GM12875 (cell line): ENCODE data around the gene CDKL1.

Experiments
- H3K4me3 ChIP-seq: one replicate; pipeline ENCODE4 v1.5.1; 2011; ENCODE audit warnings: low read depth, low read length, control low read depth
- TF ChIP-seq, protein P1 (sequence below): IDR thresholded peaks from 2 replicates; pipeline ENCODE4 v1.5.1; 2011; ENCODE audit warnings: low read depth, mild to moderate bottlenecking, control low read depth, inconsistent platforms, low read length, moderate library complexity, borderline replicate concordance; ENCODE audit not compliant: insufficient read depth

Gene CDKL1

DNA sequence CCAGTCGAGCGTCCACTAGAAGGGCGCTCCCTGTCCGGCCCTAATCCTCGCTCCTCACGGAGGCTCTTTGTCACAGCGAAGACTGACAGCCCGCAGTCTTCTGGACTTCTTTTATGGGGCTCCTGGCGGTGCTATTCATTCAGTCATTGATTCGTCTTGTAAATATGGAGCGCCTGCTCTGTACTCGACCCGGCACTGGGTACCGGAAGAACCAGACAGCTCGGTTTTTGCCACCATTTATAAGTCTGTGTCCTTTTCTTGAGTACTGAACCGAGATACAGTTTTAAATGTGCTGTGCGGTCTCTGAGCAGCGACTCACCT is 84.0 kb downstream of the CDKL1 start:
- peak overlapping the region; percentile 70 for H3K4me3 ChIP-seq
- TF ChIP-seq, protein P1, sequence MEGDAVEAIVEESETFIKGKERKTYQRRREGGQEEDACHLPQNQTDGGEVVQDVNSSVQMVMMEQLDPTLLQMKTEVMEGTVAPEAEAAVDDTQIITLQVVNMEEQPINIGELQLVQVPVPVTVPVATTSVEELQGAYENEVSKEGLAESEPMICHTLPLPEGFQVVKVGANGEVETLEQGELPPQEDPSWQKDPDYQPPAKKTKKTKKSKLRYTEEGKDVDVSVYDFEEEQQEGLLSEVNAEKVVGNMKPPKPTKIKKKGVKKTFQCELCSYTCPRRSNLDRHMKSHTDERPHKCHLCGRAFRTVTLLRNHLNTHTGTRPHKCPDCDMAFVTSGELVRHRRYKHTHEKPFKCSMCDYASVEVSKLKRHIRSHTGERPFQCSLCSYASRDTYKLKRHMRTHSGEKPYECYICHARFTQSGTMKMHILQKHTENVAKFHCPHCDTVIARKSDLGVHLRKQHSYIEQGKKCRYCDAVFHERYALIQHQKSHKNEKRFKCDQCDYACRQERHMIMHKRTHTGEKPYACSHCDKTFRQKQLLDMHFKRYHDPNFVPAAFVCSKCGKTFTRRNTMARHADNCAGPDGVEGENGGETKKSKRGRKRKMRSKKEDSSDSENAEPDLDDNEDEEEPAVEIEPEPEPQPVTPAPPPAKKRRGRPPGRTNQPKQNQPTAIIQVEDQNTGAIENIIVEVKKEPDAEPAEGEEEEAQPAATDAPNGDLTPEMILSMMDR = no peak

DNA sequence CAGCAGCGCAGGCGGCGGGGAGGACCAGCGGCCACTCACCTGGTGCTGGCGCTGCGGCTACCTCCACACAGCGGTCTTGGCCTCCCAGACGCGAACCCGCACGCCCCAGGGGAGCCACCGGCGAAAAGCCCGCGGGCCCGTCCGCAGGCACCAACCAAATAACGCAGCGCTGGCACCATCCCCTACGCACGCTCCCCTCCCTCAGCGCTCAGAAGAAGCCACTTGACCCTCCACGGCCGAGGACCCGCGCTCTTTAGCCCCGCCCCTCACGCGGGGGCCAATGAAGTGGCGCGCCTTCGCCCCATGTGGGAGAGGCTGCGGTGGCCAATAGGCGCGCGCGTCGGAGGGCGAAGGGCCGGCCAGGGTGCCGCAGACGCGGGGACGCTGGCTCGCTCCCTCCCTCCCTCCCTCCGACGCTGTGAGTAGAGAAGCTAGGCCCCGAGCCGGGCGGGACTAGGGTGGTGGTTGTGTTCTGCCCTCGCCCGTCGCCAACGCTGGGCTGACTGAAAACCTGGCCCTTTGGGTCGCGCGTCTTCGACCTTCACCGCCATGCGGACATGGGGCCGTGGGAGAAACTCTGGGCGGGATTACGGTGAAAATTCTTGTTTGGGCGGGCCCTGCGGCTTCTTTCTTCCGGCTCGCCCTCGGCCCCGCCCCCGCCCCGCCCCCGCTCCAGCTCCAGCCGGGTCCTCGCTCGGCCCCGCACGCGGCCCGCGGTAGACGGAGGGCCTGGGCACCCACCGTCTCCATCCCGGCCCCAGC is 84.5 kb downstream of the CDKL1 start, which contains the start of the genes DMAC2L and L2HGDH:
DMAC2L (plus strand) TSS at position 353 of the 762 bp plus-strand sequence. CDS start 9,164 bp downstream, outside the sequence.
L2HGDH (minus strand) TSS at position 258 of the 762 bp plus-strand sequence; CDS start at position 179, 79 bp downstream.
- peak within 1 kb of the TSS; percentile 70 for H3K4me3 ChIP-seq
- TF ChIP-seq, protein P1 = no peak; the same call in 1 of the 2 replicates

DNA sequence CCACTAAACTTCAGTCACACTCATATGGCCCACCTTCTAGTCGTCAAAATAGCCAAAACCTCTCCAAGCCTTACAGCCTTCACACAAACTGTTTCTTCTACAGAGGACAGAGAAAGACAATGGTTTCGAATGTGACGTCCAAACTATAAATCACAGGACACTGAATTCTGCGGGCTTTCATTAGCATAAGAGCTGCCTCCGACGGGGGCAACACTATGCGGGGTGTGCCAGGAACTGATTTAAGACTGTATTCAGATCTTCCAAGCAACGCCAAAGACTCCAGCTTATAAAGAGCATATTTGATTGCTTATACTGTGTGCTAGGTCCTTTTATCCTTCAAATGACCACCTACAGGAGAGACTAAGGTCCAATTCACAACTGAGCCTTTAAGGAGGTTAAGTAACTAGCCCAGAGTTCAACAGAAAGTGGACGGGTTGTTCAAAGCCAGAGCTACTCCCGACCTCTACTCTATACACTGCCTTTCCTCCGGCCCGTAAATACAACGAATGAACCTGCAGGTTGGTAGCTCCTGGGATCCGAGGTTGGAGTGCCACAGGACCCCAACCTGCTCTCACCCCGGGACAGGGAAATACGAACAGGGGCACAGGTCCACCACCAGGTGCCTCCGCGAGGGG is 85.2 kb downstream of the CDKL1 start:
- TF ChIP-seq, protein P1 = peak; percentile 66; the same call in 1 of the 2 replicates
- H3K4me3 ChIP-seq = peak overlapping the region; percentile 70

DNA sequence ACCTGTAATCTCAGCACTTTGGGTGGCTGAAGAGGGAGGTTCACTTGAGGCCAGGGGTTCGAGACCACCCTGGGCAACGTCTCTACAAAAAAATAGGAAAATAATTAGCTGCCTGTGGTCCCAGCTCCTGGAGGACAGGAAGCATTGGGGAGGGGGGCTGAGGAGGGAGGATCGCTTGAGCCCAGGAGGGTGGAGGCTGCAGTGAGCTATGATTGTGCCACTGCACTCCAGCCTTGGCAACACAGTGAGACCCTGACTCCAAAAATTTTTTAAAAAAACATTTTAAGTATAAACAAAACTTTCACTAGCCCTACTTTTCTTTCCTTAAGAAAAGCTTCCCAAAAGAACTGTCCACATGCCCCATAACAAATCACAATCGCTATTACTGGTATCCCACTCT is 86.2 kb downstream of the CDKL1 start:
- TF ChIP-seq, protein P1 = no peak
- H3K4me3 ChIP-seq = no peak overlapping the region

DNA sequence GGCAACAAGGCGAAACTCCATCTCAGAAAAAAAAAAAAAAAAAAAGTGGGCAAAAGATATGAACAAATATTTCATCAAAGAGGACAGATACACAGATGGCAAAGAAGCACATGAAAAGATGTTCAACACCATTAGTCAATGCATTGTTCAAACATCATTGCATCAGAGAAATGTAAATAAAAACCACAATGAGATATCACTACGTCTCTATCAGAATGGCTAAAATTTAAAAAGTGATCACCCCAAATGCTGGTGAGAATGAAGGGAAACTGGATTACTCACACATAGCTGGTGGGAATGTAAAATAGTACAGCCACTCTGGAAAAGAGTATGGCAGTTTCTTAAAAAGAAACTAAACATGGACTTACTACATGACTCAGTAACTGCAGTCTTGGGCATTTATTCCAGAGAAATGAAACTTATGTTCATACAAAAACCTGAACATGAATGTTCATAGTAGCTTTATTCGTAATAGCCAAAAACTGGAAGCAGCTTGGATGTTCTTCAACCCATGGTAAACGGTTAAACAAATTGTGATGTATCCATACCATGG is 88.2 kb downstream of the CDKL1 start:
- TF ChIP-seq, protein P1 = no peak
- H3K4me3 ChIP-seq = no peak overlapping the region

DNA sequence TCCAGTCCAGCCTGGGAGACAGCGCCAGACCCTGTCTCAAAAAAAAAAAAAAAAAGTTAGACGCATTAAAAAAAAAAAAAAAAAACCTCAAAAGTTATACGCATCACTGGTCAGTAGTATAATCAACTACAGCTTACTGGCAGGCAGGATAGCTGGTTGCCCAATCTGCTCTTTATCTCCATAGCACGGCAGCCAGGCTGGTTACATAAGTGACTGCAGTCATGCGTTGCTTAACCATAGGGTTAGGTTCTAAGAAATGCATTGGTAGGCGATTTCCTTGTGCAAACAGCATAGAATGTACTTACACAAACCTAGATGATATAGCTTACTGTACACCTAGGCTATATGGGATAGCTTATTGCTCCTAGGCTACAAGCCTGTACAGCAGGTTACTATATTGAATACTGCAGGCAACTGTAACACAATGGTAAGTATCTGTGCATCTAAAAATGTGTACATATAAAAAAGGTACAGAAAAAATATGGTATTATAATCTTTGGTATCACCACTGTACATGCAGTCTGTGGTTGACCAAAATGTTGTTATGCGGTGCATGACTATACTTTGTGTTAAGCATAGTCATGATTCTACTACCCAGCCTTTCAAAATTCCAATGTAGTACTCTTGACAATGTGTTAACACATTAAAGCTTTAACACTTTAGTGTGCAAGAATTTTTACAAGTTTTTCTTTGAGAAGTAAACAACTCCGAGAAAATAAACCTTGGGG is 92.8 kb downstream of the CDKL1 start:
- no peak overlapping the region for H3K4me3 ChIP-seq
- TF ChIP-seq, protein P1 = no peak
